Epithelial cell of esophagus (primary cell): ENCODE results near the gene IL17RD.

Experiments
- DNase-seq: peaks from one replicate; pipeline ENCODE4 v3.0.0; 2010; ENCODE audit warnings: low read depth
- H3K4me3 ChIP-seq: 2 replicates; pipeline ENCODE4 v1.5.1; 2011; ENCODE audit warnings: mild to moderate bottlenecking, low read length, control low read depth
- TF ChIP-seq, protein P1 (sequence below): IDR thresholded peaks from 2 replicates; pipeline ENCODE4 v1.5.1; 2011; ENCODE audit warnings: low read depth, mild to moderate bottlenecking, low read length, control low read depth, inconsistent platforms; ENCODE audit not compliant: insufficient read depth; ENCODE audit errors: missing control alignments

Gene IL17RD

DNA sequence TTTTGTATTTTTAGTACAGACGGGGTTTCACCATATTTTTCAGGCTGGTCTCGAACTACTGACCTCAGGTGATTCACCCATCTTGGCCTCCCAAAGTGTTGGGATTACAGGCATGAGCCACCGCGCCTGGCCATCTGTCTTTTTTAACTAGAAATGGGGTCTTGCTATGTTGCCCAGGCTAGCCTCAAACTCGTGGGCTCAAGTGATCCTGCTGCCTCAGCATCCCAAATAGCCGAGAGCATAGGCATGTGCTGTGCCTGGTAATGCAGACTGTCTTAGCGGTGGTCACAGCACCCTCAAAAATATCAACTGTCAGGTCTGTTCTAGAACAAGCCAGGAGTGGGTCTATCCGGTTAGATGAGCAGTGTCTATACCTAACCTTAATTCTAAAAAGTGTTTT is 56.5 kb downstream of the IL17RD start:
- DNase-seq, result no peak
- TF ChIP-seq, protein P1, sequence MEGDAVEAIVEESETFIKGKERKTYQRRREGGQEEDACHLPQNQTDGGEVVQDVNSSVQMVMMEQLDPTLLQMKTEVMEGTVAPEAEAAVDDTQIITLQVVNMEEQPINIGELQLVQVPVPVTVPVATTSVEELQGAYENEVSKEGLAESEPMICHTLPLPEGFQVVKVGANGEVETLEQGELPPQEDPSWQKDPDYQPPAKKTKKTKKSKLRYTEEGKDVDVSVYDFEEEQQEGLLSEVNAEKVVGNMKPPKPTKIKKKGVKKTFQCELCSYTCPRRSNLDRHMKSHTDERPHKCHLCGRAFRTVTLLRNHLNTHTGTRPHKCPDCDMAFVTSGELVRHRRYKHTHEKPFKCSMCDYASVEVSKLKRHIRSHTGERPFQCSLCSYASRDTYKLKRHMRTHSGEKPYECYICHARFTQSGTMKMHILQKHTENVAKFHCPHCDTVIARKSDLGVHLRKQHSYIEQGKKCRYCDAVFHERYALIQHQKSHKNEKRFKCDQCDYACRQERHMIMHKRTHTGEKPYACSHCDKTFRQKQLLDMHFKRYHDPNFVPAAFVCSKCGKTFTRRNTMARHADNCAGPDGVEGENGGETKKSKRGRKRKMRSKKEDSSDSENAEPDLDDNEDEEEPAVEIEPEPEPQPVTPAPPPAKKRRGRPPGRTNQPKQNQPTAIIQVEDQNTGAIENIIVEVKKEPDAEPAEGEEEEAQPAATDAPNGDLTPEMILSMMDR, result no peak
- no peak overlapping the region for H3K4me3 ChIP-seq

DNA sequence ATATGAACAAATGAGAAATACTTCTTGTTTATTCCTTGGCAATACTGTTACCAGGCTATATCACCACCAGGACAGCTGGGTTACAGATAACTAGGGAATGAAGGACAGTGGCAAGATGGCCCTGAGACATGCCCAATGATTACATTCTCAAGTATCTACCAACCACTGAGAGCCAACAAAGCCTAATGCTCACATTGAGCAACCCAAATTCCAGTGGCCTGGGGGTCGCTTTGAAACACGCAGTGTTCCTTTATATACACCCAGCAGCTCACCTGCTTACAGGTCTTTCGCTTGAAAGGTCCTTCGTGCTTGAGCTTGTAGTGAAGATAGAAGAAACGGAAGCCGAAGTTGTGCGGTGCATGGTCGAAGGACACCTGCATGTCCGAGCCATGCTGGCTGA is 59.6 kb downstream of the IL17RD start:
- TF ChIP-seq, protein P1, result no peak
- no peak for DNase-seq
- H3K4me3 ChIP-seq, result no peak overlapping the region

DNA sequence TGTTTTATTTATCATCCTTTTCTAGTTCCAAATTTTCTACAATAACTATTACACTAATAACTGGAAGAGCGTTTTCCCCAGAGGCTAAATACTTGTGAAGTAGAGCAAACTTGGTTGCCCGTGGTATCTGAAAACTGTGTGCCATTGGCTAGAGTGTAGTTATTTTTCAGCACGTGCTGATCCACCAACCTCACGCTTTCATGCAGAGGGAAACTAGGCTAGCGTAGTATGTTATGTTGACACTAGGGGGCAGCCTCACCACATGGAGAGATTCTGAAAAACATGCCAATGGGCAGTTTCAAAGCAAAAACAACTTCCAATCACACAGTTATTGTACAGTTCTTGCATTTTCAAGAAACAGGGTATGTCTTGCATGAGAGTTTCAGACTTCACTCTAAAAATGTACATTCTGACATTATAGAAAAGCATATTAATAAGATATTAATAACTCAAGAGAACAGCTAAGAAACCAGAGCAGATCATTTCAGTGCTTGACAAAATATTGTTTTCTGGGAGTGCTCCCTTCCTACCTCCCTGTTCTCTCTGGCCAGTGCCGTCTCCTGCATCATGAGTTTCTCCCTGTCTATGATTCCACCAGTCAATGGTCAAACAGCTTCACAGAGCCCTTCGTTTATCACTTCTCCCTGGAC is 65.0 kb downstream of the IL17RD start:
- TF ChIP-seq, protein P1, result peak; percentile 93
- no peak overlapping the region for H3K4me3 ChIP-seq
- peak; percentile 75 for DNase-seq

DNA sequence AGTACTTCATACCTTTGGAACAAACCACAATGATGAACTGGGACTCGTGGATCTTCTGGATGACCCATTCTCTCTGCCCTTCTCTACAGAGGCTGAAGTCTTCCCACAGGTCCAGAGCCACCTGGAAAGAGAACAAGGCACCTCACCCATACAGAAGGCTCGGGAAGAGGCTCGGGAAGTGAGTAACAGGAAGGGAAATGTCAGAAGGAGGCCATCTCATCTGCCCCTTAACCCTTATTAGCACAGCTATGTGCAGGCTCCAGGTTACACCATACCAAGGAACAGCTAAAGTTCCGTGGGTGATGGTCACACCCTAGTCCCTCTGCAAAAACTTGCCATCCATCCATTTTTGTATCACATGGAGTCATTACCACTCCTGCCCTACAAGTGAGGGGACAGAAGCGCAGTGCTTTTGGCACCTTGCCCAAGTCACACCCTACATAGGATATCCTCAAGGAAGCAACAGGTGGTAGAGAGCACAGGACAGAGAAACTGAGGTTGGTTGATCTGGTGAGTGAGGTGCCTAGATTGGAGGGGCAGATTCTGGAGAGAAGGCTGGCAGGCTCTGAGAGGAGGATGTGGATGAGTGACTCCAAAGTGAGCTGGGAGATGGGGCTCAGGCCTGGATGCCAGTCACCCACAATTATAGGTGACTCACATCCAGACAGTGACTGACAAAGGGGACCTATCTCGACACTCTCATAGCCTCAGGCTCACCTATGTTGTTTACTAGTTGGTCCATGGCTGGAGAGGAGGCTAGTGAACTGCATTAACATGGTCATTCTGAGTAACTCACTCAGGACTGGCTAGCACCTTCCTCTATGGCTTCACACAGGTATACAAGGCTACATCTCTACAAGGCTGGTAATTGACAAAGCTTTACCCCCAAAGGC is 66.5 kb downstream of the IL17RD start:
- TF ChIP-seq, protein P1, result no peak
- peak; percentile 52 for DNase-seq
- no peak overlapping the region for H3K4me3 ChIP-seq

DNA sequence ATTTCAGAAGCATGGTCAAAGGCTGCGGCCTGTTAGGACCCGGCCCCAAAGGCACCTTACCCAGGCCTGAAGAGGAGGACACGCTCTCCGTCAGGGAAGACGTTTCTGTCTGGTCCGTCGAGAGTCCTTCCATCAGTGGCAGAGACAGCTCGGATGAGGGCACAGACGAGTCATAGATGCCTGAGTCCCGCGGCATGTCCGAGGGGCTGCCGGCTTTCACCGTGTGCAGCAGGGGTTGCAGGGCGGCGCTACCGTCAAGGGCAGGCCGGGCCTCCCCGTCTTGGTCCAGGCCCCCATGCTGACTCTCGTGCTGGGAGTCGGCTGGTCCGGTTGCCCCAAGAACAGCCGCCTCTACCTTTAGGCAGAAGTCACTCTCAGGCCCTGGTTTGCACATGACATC is 67.6 kb downstream of the IL17RD start:
- H3K4me3 ChIP-seq, result no peak overlapping the region
- TF ChIP-seq, protein P1, result no peak
- no peak for DNase-seq

GRCh38 chr3:57095363-57095762 is 69.8 kb downstream of the IL17RD start:
- H3K4me3 ChIP-seq, result no peak overlapping the region
- TF ChIP-seq, protein P1, result no peak
- no peak for DNase-seq
